SK-N-SH treated with all-trans-retinoic acid at 6 μM for 48 hours (cell line): ENCODE measurements around the gene TBXAS1.

Experiments
- BACH2 ChIP-seq: fragments of 250-450 bp; sonication (Bioruptor Pico); IDR thresholded peaks from 2 replicates; pipeline ENCODE4 v1.9.0; 2021; ENCODE audit warnings: mild to moderate bottlenecking, borderline replicate concordance
- CSDC2 ChIP-seq: fragments of 250-450 bp; sonication (Bioruptor Pico); IDR thresholded peaks from 2 replicates; pipeline ENCODE4 v1.5.0; 2020; ENCODE audit warnings: mild to moderate bottlenecking, moderate library complexity
- ESRRG ChIP-seq: fragments of 250-450 bp; sonication (Bioruptor Pico); IDR thresholded peaks from 2 replicates; pipeline ENCODE4 v1.6.1; 2021; ENCODE audit warnings: mild to moderate bottlenecking
- ISL1 ChIP-seq: fragments of 250-450 bp; sonication (Bioruptor Pico); IDR thresholded peaks from 2 replicates; pipeline ENCODE4 v2.1.2; 2022; ENCODE audit warnings: mild to moderate bottlenecking, moderate library complexity
- PATZ1 ChIP-seq: fragments of 250-450 bp; sonication (Bioruptor Pico); IDR thresholded peaks from 2 replicates; pipeline ENCODE4 v1.8.0; 2020; ENCODE audit warnings: mild to moderate bottlenecking, moderate library complexity, borderline replicate concordance
- RARB ChIP-seq: fragments of 250-450 bp; sonication (Bioruptor Pico); IDR thresholded peaks from 2 replicates; pipeline ENCODE4 v1.8.0; 2021; ENCODE audit warnings: mild to moderate bottlenecking, moderate library complexity
- ZC3H10 ChIP-seq: fragments of 250-450 bp; sonication (Bioruptor Pico); IDR thresholded peaks from 2 replicates; pipeline ENCODE4 v1.5.1; 2021; ENCODE audit warnings: mild to moderate bottlenecking, moderate library complexity
- ZFP3 ChIP-seq: fragments of 250-450 bp; sonication (Bioruptor Pico); IDR thresholded peaks from 2 replicates; pipeline ENCODE4 v1.5.0; 2020; ENCODE audit warnings: mild to moderate bottlenecking, moderate library complexity
- ZFP30 ChIP-seq: fragments of 450-650 bp; formaldehyde crosslinking; IDR thresholded peaks from 2 replicates; pipeline ENCODE4 v1.5.0; 2022; ENCODE audit warnings: mild to moderate bottlenecking, moderate library complexity
- ZNF70 ChIP-seq: fragments of 450-650 bp; formaldehyde crosslinking; IDR thresholded peaks from 2 replicates; pipeline ENCODE4 v1.5.0; 2020; ENCODE audit warnings: mild to moderate bottlenecking, moderate library complexity
- TF ChIP-seq, protein P1 (sequence below): fragments of 250-450 bp; sonication (Bioruptor Pico); IDR thresholded peaks from 2 replicates; pipeline ENCODE4 v1.5.0; 2020; ENCODE audit warnings: mild to moderate bottlenecking, moderate library complexity
- TF ChIP-seq, protein P2 (sequence below): fragments of 250-450 bp; sonication (Bioruptor Pico); IDR thresholded peaks from 2 replicates; pipeline ENCODE4 v1.5.1; 2020; ENCODE audit warnings: low read depth, mild to moderate bottlenecking, moderate library complexity
- TF ChIP-seq, protein P3 (sequence below): fragments of 250-450 bp; sonication (Bioruptor Pico); IDR thresholded peaks from 2 replicates; pipeline ENCODE4 v1.8.0; 2021; ENCODE audit warnings: low read depth, mild to moderate bottlenecking, moderate library complexity, borderline replicate concordance

DNA sequence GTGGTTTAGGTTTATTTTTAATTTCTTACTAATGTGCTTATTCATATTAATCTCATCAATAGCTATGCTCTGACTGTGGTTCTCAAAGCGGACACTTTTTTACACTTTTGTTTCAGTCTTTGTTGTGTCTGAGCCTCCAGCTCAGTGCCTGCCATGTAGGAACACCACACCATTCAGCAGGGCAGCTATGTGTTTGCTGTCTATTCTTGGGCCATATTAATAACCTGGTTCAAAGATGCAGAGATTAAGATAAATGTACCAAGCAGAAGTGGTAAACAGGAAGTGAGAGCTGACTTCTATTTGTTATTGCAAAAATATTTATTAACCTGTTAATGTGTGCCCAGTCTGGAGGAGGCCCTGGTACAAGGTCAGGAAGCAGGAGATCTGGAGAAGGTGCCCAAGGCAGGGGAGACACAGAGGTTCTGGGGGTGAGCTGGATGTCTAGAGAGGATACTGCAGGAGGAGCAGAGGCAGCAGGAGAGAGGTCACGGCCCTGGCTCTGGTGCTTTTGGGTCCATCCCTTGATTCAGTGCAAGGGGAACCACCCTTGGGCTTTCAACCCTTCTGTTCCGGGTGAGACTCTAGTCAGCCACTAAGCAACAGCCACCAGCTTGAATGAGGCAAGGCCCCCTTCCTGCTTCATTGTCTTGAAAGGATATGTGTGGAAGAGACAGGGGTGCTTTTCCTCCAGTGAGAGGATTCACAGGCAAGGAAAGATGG is 1.9 kb downstream of the TBXAS1 start:
- TF ChIP-seq ZFP3 (no peak), BACH2 (no peak), ESRRG (CRISPR knock-in tag) (no peak), RARB (no peak), PATZ1 (CRISPR knock-in tag) (no peak), ZFP30 (CRISPR knock-in tag) (no peak), ZC3H10 (CRISPR knock-in tag) (no peak), ISL1 (CRISPR knock-in tag) (no peak), ZNF70 (CRISPR knock-in tag) (no peak), CSDC2 (no peak)
- TF ChIP-seq, protein P1, sequence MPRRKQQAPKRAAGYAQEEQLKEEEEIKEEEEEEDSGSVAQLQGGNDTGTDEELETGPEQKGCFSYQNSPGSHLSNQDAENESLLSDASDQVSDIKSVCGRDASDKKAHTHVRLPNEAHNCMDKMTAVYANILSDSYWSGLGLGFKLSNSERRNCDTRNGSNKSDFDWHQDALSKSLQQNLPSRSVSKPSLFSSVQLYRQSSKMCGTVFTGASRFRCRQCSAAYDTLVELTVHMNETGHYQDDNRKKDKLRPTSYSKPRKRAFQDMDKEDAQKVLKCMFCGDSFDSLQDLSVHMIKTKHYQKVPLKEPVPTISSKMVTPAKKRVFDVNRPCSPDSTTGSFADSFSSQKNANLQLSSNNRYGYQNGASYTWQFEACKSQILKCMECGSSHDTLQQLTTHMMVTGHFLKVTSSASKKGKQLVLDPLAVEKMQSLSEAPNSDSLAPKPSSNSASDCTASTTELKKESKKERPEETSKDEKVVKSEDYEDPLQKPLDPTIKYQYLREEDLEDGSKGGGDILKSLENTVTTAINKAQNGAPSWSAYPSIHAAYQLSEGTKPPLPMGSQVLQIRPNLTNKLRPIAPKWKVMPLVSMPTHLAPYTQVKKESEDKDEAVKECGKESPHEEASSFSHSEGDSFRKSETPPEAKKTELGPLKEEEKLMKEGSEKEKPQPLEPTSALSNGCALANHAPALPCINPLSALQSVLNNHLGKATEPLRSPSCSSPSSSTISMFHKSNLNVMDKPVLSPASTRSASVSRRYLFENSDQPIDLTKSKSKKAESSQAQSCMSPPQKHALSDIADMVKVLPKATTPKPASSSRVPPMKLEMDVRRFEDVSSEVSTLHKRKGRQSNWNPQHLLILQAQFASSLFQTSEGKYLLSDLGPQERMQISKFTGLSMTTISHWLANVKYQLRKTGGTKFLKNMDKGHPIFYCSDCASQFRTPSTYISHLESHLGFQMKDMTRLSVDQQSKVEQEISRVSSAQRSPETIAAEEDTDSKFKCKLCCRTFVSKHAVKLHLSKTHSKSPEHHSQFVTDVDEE = no peak
- TF ChIP-seq, protein P2, sequence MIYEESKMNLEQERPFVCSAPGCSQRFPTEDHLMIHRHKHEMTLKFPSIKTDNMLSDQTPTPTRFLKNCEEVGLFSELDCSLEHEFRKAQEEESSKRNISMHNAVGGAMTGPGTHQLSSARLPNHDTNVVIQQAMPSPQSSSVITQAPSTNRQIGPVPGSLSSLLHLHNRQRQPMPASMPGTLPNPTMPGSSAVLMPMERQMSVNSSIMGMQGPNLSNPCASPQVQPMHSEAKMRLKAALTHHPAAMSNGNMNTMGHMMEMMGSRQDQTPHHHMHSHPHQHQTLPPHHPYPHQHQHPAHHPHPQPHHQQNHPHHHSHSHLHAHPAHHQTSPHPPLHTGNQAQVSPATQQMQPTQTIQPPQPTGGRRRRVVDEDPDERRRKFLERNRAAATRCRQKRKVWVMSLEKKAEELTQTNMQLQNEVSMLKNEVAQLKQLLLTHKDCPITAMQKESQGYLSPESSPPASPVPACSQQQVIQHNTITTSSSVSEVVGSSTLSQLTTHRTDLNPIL = no peak
- TF ChIP-seq, protein P3, sequence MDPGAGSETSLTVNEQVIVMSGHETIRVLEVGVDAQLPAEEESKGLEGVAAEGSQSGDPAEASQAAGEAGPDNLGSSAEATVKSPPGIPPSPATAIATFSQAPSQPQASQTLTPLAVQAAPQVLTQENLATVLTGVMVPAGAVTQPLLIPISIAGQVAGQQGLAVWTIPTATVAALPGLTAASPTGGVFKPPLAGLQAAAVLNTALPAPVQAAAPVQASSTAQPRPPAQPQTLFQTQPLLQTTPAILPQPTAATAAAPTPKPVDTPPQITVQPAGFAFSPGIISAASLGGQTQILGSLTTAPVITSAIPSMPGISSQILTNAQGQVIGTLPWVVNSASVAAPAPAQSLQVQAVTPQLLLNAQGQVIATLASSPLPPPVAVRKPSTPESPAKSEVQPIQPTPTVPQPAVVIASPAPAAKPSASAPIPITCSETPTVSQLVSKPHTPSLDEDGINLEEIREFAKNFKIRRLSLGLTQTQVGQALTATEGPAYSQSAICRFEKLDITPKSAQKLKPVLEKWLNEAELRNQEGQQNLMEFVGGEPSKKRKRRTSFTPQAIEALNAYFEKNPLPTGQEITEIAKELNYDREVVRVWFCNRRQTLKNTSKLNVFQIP (CRISPR knock-in tag) = no peak
